ENCODE results near the gene CNPY3. TPM values are rescaled to one million over a fixed set of nuclear protein-coding genes. Genes with fewer than 3 reads are reported as not detected.
"Not testable (repeated sequence)": the region's sequence is repeated elsewhere in the genome, so short reads cannot be mapped to it uniquely, and the experiment has no call there.

Gene CNPY3
- total RNA-seq, 1 experiment from 2014 or later, result 56.1 TPM

DNA sequence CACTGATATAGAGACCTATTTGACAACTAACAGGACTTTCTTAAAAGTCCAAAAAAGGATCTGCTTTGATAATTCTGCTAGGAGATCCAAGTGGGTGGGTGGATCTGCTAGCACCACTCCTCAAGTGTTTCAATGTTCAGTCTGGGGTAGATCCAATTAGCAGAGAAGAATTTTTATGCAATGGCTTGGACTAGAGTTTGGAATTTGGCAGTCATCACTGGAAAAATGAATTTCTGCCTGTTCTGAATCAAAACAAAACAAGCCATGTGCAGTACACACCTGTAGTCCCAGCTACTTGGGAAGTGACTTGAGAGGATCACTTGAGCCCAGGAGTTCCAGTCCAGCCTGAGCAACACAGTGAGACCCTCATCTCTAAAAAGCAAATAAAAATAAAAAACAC, 18.7 kb downstream of the CNPY3 start:
- H3K9me3 ChIP-seq, result no peaks in the 10 kb centered on the region
- Mint-ChIP-seq H3K36me3 (ENCODE audit: insufficient read depth, unreplicated experiment) (no peaks in the 10 kb centered on the region), H3K4me1 (ENCODE audit: low read depth, unreplicated experiment) (no peaks in the 10 kb centered on the region), H3K9me3 (ENCODE audit: unreplicated experiment) (no peaks in the 10 kb centered on the region), H3K4me3 (ENCODE audit: unreplicated experiment) (no peak overlapping the region), H3K27me3 (ENCODE audit: insufficient read depth, unreplicated experiment) (no peaks in the 10 kb centered on the region), H3K27ac (ENCODE audit: unreplicated experiment) (no peak overlapping the region)
- H3K4me1 ChIP-seq, result no peaks in the 10 kb centered on the region
- BruUV-seq (replicated peaks), result no TSS peak
- H3K4me3 ChIP-seq (ENCODE audit: low read depth, low read length), result no peak overlapping the region
- DNase-seq, result no peak
- POLR2A ChIA-PET, result interaction anchor here (0.7 kb wide), 1 partner anchor 204 kb away, joined by 3 read pairs; no protein-coding TSS in a partner anchor
- no peaks in the 10 kb centered on the region for H3K36me3 ChIP-seq (ENCODE audit: control insufficient read depth, insufficient read depth, low read length)
- CTCF ChIA-PET, result interaction anchor here (1.1 kb wide), 1 partner anchor 384 kb away, joined by 3 read pairs; the partner anchor contains the start of gene UBR2
- H3K27me3 ChIP-seq (replicated peaks; ENCODE audit: control insufficient read depth, insufficient read depth, low read length), result no peaks in the 10 kb centered on the region
- intact Hi-C loops (cut with micrococcal nuclease; ENCODE audit: unreplicated experiment), result no loop called here
- TF ChIP-seq, protein P1, sequence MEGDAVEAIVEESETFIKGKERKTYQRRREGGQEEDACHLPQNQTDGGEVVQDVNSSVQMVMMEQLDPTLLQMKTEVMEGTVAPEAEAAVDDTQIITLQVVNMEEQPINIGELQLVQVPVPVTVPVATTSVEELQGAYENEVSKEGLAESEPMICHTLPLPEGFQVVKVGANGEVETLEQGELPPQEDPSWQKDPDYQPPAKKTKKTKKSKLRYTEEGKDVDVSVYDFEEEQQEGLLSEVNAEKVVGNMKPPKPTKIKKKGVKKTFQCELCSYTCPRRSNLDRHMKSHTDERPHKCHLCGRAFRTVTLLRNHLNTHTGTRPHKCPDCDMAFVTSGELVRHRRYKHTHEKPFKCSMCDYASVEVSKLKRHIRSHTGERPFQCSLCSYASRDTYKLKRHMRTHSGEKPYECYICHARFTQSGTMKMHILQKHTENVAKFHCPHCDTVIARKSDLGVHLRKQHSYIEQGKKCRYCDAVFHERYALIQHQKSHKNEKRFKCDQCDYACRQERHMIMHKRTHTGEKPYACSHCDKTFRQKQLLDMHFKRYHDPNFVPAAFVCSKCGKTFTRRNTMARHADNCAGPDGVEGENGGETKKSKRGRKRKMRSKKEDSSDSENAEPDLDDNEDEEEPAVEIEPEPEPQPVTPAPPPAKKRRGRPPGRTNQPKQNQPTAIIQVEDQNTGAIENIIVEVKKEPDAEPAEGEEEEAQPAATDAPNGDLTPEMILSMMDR (IDR thresholded peaks at IDR 0.05; ENCODE audit: insufficient read depth in 1 of 2, low read depth in 1 of 2, low read length in 1 of 2, severe bottlenecking in 1 of 2, unreplicated experiment in 1 of 2), result no peak

DNA sequence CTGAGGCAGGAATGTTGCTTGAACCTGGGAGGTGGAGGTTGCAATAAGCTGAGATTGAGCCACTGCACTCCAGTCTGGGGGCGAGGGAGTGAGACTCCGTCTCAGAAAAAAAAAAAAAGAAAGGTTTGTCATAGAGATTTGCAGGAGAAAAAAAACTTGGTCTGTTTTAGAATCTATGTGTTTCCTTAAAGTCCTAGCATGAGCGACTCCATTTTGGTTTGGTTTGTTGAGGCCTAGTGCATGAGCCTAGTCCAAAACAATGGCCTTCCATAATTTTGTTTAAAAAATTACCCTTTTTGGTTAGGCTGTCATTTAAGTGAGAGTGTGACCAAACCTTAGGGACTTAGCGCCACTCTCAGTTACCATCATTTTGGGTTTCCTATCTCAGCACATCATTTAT, 23.1 kb downstream of the CNPY3 start:
- POLR2A ChIA-PET, result no interaction called here
- no peaks in the 10 kb centered on the region for H3K4me1 ChIP-seq
- H3K9me3 Mint-ChIP-seq (ENCODE audit: unreplicated experiment), result no peaks in the 10 kb centered on the region
- TF ChIP-seq, protein P1 (IDR thresholded peaks at IDR 0.05; ENCODE audit: insufficient read depth in 1 of 2, low read depth in 1 of 2, low read length in 1 of 2, severe bottlenecking in 1 of 2, unreplicated experiment in 1 of 2), result no peak
- H3K4me3 Mint-ChIP-seq (ENCODE audit: unreplicated experiment), result no peak overlapping the region
- intact Hi-C loops (cut with micrococcal nuclease; ENCODE audit: unreplicated experiment), result no loop called here
- H3K36me3 ChIP-seq (ENCODE audit: control insufficient read depth, insufficient read depth, low read length), result no peaks in the 10 kb centered on the region
- H3K4me1 Mint-ChIP-seq (ENCODE audit: low read depth, unreplicated experiment), result no peaks in the 10 kb centered on the region
- BruUV-seq (replicated peaks), result no TSS peak
- no peak for DNase-seq
- no peaks in the 10 kb centered on the region for H3K36me3 Mint-ChIP-seq (ENCODE audit: insufficient read depth, unreplicated experiment)
- H3K9me3 ChIP-seq, result no peaks in the 10 kb centered on the region
- H3K27ac Mint-ChIP-seq (ENCODE audit: unreplicated experiment), result no peak overlapping the region
- H3K4me3 ChIP-seq (ENCODE audit: low read depth, low read length), result no peak overlapping the region
- CTCF ChIA-PET, result interaction anchor here (0.7 kb wide), 1 partner anchor 315 kb away, joined by 4 read pairs; no protein-coding TSS in a partner anchor
- no peaks in the 10 kb centered on the region for H3K27me3 Mint-ChIP-seq (ENCODE audit: insufficient read depth, unreplicated experiment)
- H3K27me3 ChIP-seq (replicated peaks; ENCODE audit: control insufficient read depth, insufficient read depth, low read length), result no peaks in the 10 kb centered on the region

DNA sequence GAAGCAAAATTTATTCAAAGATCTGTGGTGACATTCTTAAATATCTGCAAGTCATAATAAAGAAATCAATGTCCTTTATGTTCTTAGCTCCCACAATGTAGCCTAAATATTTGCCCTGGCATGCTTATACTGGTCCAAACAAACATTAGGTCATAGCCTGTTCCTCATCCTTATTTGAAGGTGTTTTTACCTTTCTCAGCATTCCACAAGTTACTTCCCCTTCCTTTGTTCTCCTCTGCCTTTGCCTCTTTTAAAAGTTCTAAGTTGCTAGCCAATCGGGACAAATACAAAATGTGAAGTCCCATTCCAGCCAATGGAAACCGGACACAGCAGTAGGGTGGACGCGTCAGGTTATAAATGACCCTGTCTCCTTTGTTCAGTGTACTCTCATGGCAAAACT, 25.1 kb downstream of the CNPY3 start:
- intact Hi-C loops (cut with micrococcal nuclease; ENCODE audit: unreplicated experiment), result not testable (repeated sequence)

More for the DNA sequence above, 25.1 kb downstream of the CNPY3 start:
- H3K27ac Mint-ChIP-seq (ENCODE audit: unreplicated experiment); H3K4me3 ChIP-seq (ENCODE audit: low read depth, low read length); H3K27me3 ChIP-seq (replicated peaks; ENCODE audit: control insufficient read depth, insufficient read depth, low read length); H3K4me1 Mint-ChIP-seq (ENCODE audit: low read depth, unreplicated experiment); H3K27me3 Mint-ChIP-seq (ENCODE audit: insufficient read depth, unreplicated experiment); BruUV-seq (replicated peaks); H3K36me3 ChIP-seq (ENCODE audit: control insufficient read depth, insufficient read depth, low read length); H3K4me1 ChIP-seq; H3K9me3 ChIP-seq; H3K36me3 Mint-ChIP-seq (ENCODE audit: insufficient read depth, unreplicated experiment); POLR2A ChIA-PET; H3K4me3 Mint-ChIP-seq (ENCODE audit: unreplicated experiment); DNase-seq; H3K9me3 Mint-ChIP-seq (ENCODE audit: unreplicated experiment): not testable (repeated sequence)
- CTCF ChIA-PET, result interaction anchor here (0.6 kb wide), 1 partner anchor 532 kb away, joined by 3 read pairs; no protein-coding TSS in a partner anchor

Measured in Caco-2 (cell line).